Kidney epithelial cell (primary cell): ENCODE results near the gene PHF13. TPM values are rescaled to one million over a fixed set of nuclear protein-coding genes. Genes with fewer than 3 reads are reported as not detected.

Source experiments
- DNase-seq: peaks from one replicate; pipeline ENCODE4 v3.0.0-alpha.2; 2010; ENCODE audit warnings: low read depth
- H3K27me3 ChIP-seq: 2 replicates; pipeline ENCODE4 v1.6.0; 2011; ENCODE audit warnings: low read length; ENCODE audit not compliant: control insufficient read depth, insufficient read depth
- H3K36me3 ChIP-seq: 2 replicates; pipeline ENCODE4 v1.5.1; 2011; ENCODE audit warnings: low read length; ENCODE audit not compliant: control insufficient read depth, insufficient read depth
- H3K4me3 ChIP-seq: 2 replicates; pipeline ENCODE4 v1.5.1; 2011; ENCODE audit warnings: low read depth, mild to moderate bottlenecking, control low read depth, low read length
- CTCF ChIP-seq: IDR thresholded peaks from 2 replicates; pipeline ENCODE4 v1.5.1; 2011; ENCODE audit warnings: mild to moderate bottlenecking, moderate library complexity, low read length, control low read depth, inconsistent platforms; ENCODE audit not compliant: insufficient read depth, poor library complexity, severe bottlenecking
- total RNA-seq: library from RNA; depleted of rRNA; stranded (reverse); fragments of >200 nt; gene quantifications from 2 replicates; pipeline ENCODE4 v1.2.3, GENCODE V29; 2015

The PHF13 gene
- total RNA-seq, 1 donor from 2014 or later: 8.8 TPM

GRCh38 chr1:6585081-6585722, 28.3 kb upstream of the PHF13 start:
- DNase-seq: no peak
- Histone ChIP-seq H3K27me3 (no peaks in the 10 kb centered on the region), H3K36me3 (peaks cover 4% of the 10 kb centered on the region), H3K4me3 (no peak overlapping the region)
- no peak for TF ChIP-seq CTCF

- no peaks in the 10 kb centered on the region for H3K27me3 ChIP-seq
- no peak overlapping the region for H3K4me3 ChIP-seq
- H3K36me3 ChIP-seq: peaks cover 4% of the 10 kb centered on the region
- no peak for DNase-seq
- TF ChIP-seq CTCF: no peak
Measured at GRCh38 chr1:6585841-6586240, 27.7 kb upstream of the PHF13 start.

GRCh38 chr1:6586404-6586816, 27.1 kb upstream of the PHF13 start:
- no peak for TF ChIP-seq CTCF
- Histone ChIP-seq H3K36me3 (peaks cover 4% of the 10 kb centered on the region), H3K4me3 (no peak overlapping the region), H3K27me3 (no peaks in the 10 kb centered on the region)
- DNase-seq: no peak

GRCh38 chr1:6587261-6588005, 26.1 kb upstream of the PHF13 start:
- no peak for DNase-seq
- H3K36me3 ChIP-seq: peaks cover 5% of the 10 kb centered on the region
- H3K27me3 ChIP-seq: no peaks in the 10 kb centered on the region
- no peak for TF ChIP-seq CTCF
- H3K4me3 ChIP-seq: no peak overlapping the region

GRCh38 chr1:6588128-6588892, 25.2 kb upstream of the PHF13 start:
- Histone ChIP-seq H3K27me3 (no peaks in the 10 kb centered on the region), H3K4me3 (no peak overlapping the region), H3K36me3 (peaks cover 7% of the 10 kb centered on the region)
- no peak for DNase-seq
- TF ChIP-seq CTCF: no peak
